PFSK-1 (cell line): ENCODE measurements around the gene ANO1.

ENCODE experiments used
- POLR2AphosphoS5 ChIP-seq: IDR thresholded peaks from 2 replicates; pipeline ENCODE4 v1.6.1; 2012; ENCODE audit warnings: low read depth, mild to moderate bottlenecking, control low read depth, low read length, moderate library complexity
- SIN3A ChIP-seq: IDR thresholded peaks from 2 replicates; pipeline ENCODE4 v1.6.1; 2012; ENCODE audit warnings: mild to moderate bottlenecking, low read length, moderate library complexity, borderline replicate concordance; ENCODE audit not compliant: insufficient read depth
- TAF1 ChIP-seq: IDR thresholded peaks from 2 replicates; pipeline ENCODE4 v1.6.1; 2012; ENCODE audit warnings: low read length, control low read depth, borderline replicate concordance; ENCODE audit not compliant: insufficient read depth
- TF ChIP-seq, protein P1 (sequence below), 2 experiments: IDR thresholded peaks; 2 replicates each; pipeline versions ENCODE4 v1.6.1 to v1.8.0; 2011 to 2012; ENCODE audit warnings: low read depth in 2 of 2, low read length in 2 of 2, control low read depth in 1 of 2, inconsistent platforms in 1 of 2, mild to moderate bottlenecking in 1 of 2, moderate library complexity in 1 of 2; ENCODE audit not compliant: insufficient read depth in 1 of 2

DNA sequence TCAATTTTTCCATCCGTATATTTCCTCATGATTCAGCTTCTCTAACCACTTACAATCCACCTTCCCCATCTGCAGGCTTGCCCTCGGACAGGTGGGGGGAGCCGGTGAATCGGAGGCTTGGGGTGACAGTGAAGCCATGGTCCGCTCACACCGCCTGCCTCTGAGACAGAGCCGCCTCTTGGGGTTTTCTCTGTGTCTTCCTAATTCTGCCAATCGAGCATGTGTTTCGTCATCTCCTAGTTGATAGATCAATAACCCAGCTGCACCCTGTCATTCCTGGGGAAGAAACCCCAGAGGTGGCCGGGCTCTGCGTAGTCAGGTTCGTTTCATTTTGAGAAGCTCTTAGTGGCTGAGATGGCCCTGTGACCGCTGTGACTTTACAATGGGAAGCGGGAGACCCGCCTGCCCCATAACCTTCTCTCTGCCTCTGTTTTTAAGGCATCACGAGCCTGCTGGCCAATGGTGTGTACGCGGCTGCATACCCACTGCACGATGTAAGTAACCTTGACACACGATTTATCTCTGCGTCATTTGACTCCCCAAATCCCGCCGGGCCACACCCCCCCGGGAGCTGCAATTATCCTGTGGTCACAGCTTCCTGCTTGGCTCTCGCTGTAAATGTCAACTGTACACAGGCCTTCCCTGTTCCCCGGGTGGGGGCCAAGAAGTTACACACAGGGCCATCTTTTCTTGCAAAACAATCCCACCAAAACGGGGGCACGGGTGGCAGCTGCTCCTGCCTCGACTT lies 33.3 kb downstream of the ANO1 start:
- TF ChIP-seq SIN3A (no peak), TAF1 (no peak), POLR2AphosphoS5 (no peak)
- TF ChIP-seq, protein P1, sequence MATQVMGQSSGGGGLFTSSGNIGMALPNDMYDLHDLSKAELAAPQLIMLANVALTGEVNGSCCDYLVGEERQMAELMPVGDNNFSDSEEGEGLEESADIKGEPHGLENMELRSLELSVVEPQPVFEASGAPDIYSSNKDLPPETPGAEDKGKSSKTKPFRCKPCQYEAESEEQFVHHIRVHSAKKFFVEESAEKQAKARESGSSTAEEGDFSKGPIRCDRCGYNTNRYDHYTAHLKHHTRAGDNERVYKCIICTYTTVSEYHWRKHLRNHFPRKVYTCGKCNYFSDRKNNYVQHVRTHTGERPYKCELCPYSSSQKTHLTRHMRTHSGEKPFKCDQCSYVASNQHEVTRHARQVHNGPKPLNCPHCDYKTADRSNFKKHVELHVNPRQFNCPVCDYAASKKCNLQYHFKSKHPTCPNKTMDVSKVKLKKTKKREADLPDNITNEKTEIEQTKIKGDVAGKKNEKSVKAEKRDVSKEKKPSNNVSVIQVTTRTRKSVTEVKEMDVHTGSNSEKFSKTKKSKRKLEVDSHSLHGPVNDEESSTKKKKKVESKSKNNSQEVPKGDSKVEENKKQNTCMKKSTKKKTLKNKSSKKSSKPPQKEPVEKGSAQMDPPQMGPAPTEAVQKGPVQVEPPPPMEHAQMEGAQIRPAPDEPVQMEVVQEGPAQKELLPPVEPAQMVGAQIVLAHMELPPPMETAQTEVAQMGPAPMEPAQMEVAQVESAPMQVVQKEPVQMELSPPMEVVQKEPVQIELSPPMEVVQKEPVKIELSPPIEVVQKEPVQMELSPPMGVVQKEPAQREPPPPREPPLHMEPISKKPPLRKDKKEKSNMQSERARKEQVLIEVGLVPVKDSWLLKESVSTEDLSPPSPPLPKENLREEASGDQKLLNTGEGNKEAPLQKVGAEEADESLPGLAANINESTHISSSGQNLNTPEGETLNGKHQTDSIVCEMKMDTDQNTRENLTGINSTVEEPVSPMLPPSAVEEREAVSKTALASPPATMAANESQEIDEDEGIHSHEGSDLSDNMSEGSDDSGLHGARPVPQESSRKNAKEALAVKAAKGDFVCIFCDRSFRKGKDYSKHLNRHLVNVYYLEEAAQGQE (IDR thresholded peaks at IDR 0.05; ENCODE audit: insufficient read depth in 1 of 2, low read depth in 2 of 2, low read length in 2 of 2) = no peak
